GM23338 (cell line): ENCODE results near the gene SLC39A7. TPM values are rescaled to one million over a fixed set of nuclear protein-coding genes. Genes with fewer than 3 reads are reported as not detected.

Experiments
- ATAC-seq: fragments of 200-7000 bp; cut with Tn5 transposase; 3 replicates; pipeline ENCODE4 v1.9.1; 2020
- DNase-seq: peaks from one replicate; pipeline ENCODE4 v3.0.0-alpha.2; 2015; ENCODE audit warnings: low spot score
- H2AFZ ChIP-seq: fragments of 200-600 bp; sonication (generic); 2 replicates; pipeline ENCODE4 v1.8.0; 2016; ENCODE audit warnings: antibody characterized with exemption, mild to moderate bottlenecking, moderate library complexity
- H3F3A ChIP-seq: fragments of 200-600 bp; sonication (generic); replicated peaks from 2 replicates; pipeline ENCODE4 v1.8.0; 2017; ENCODE audit warnings: antibody characterized with exemption, mixed run types, low read depth
- H3K27ac ChIP-seq: fragments of 200-600 bp; sonication (generic); 2 replicates; pipeline ENCODE4 v1.6.1; 2016; ENCODE audit warnings: low read depth
- H3K27me3 ChIP-seq: fragments of 200-600 bp; sonication (generic); 2 replicates; pipeline ENCODE4 v1.8.0; 2016; ENCODE audit warnings: mild to moderate bottlenecking, mixed run types, moderate library complexity; ENCODE audit not compliant: insufficient read depth
- H3K36me3 ChIP-seq: fragments of 200-600 bp; sonication (generic); 2 replicates; pipeline ENCODE4 v1.8.0; 2016; ENCODE audit warnings: mild to moderate bottlenecking; ENCODE audit not compliant: insufficient read depth
- H3K4me1 ChIP-seq: fragments of 200-600 bp; sonication (generic); 2 replicates; pipeline ENCODE4 v1.8.0; 2016; ENCODE audit warnings: mild to moderate bottlenecking, moderate library complexity; ENCODE audit not compliant: insufficient read depth
- H3K4me2 ChIP-seq: fragments of 200-600 bp; sonication (generic); 2 replicates; pipeline ENCODE4 v1.7.1; 2017; ENCODE audit warnings: mixed run types
- H3K4me3 ChIP-seq: fragments of 200-600 bp; sonication (generic); 2 replicates; pipeline ENCODE4 v1.6.1; 2016; ENCODE audit warnings: mixed run types
- H3K79me2 ChIP-seq: fragments of 200-600 bp; sonication (generic); replicated peaks from 2 replicates; pipeline ENCODE4 v1.8.0; 2017; ENCODE audit warnings: mild to moderate bottlenecking; ENCODE audit not compliant: insufficient read depth
- H3K9me2 ChIP-seq: fragments of 200-600 bp; sonication (generic); 2 replicates; pipeline ENCODE4 v1.8.0; 2017; ENCODE audit not compliant: insufficient read depth
- H4K20me1 ChIP-seq: fragments of 200-600 bp; sonication (generic); replicated peaks from 2 replicates; pipeline ENCODE4 v1.8.0; 2017; ENCODE audit warnings: mild to moderate bottlenecking; ENCODE audit not compliant: insufficient read depth
- H3K27ac Mint-ChIP-seq: 2 replicates; pipeline ENCODE4 v1.8.0; 2020; ENCODE audit warnings: inconsistent platforms, mild to moderate bottlenecking, moderate library complexity, mixed read lengths
- H3K27me3 Mint-ChIP-seq: 3 replicates; pipeline ENCODE4 v1.8.0; 2022; ENCODE audit warnings: low read depth, mild to moderate bottlenecking, moderate library complexity, mixed read lengths, inconsistent platforms; ENCODE audit not compliant: insufficient read depth, poor library complexity
- H3K36me3 Mint-ChIP-seq: 3 replicates; pipeline ENCODE4 v1.8.0; 2021; ENCODE audit warnings: low read depth, mild to moderate bottlenecking, inconsistent platforms, moderate library complexity, mixed read lengths
- H3K4me1 Mint-ChIP-seq: 3 replicates; pipeline ENCODE4 v1.8.0; 2020; ENCODE audit warnings: mild to moderate bottlenecking, inconsistent platforms, mixed read lengths
- H3K4me3 Mint-ChIP-seq: 3 replicates; pipeline ENCODE4 v1.8.0; 2021; ENCODE audit warnings: moderate library complexity, mild to moderate bottlenecking, inconsistent platforms, mixed read lengths
- H3K9me3 Mint-ChIP-seq: 3 replicates; pipeline ENCODE4 v1.8.0; 2020; ENCODE audit warnings: moderate library complexity, mild to moderate bottlenecking, inconsistent platforms, mixed read lengths
- EZH2phosphoT487 ChIP-seq: fragments of 200-600 bp; sonication (generic); IDR thresholded peaks from one replicate; pipeline ENCODE4 v1.8.1; 2018; ENCODE audit warnings: antibody characterized with exemption; ENCODE audit not compliant: unreplicated experiment
- JUNB ChIP-seq: IDR thresholded peaks from one replicate; pipeline ENCODE4 v1.6.1; 2016; ENCODE audit warnings: antibody characterized with exemption; ENCODE audit not compliant: unreplicated experiment
- NANOG ChIP-seq: IDR thresholded peaks from 2 replicates; pipeline ENCODE4 v1.6.1; 2016; ENCODE audit warnings: antibody characterized with exemption, borderline replicate concordance
- STAT1 ChIP-seq: IDR thresholded peaks from one replicate; pipeline ENCODE4 v1.6.1; 2016; ENCODE audit warnings: antibody characterized with exemption; ENCODE audit not compliant: unreplicated experiment
- ZNF114 ChIP-seq: fragments of 250-450 bp; sonication (Bioruptor Pico); IDR thresholded peaks from 2 replicates; pipeline ENCODE4 v1.5.0; 2020; ENCODE audit warnings: mild to moderate bottlenecking, moderate library complexity
- ZNF331 ChIP-seq: fragments of 250-450 bp; sonication (Bioruptor Pico); IDR thresholded peaks from 2 replicates; pipeline ENCODE4 v1.5.0; 2020; ENCODE audit warnings: low read depth, mild to moderate bottlenecking, moderate library complexity
- polyA plus RNA-seq: library from polyadenylated mRNA; unstranded; fragments of >200 nt; fragmentation: Nextera tagmentation; extraction: Ambion mirVana; gene quantifications from 2 replicates; pipeline ENCODE4 v1.2.1, GENCODE V29; 2016
- total RNA-seq: library from RNA; depleted of rRNA; stranded (reverse); fragments of >200 nt; shearing (Covaris generic); gene quantifications from 2 replicates; pipeline ENCODE4 v1.2.3, GENCODE V29; 2014
- TF ChIP-seq, protein P1 (sequence below): IDR thresholded peaks from one replicate; pipeline ENCODE4 v1.6.1; 2018; ENCODE audit warnings: antibody characterized with exemption; ENCODE audit not compliant: unreplicated experiment
- TF ChIP-seq, protein P2 (sequence below): IDR thresholded peaks from 2 replicates; pipeline ENCODE4 v1.6.1; 2016; ENCODE audit warnings: antibody characterized with exemption
- TF ChIP-seq, protein P3 (sequence below): fragments of 250-450 bp; sonication (Bioruptor Pico); IDR thresholded peaks from 2 replicates; pipeline ENCODE4 v1.5.0; 2020; ENCODE audit warnings: mild to moderate bottlenecking, moderate library complexity

The SLC39A7 gene
- total and polyA plus RNA-seq, 2 experiments from 2014 or later: 9.0 to 75.9 TPM

- Histone ChIP-seq H3F3A (no peaks in the 10 kb centered on the region), H3K27ac (no peak overlapping the region), H3K9me2 (no peaks in the 10 kb centered on the region), H3K79me2 (no peaks in the 10 kb centered on the region), H3K4me2 (no peak overlapping the region), H2AFZ (no peak overlapping the region), H4K20me1 (no peaks in the 10 kb centered on the region), H3K4me3 (no peak overlapping the region), H3K36me3 (no peaks in the 10 kb centered on the region), H3K4me1 (peaks cover 5% of the 10 kb centered on the region; the same call in 1 of the 2 replicates), H3K27me3 (peaks cover 12% of the 10 kb centered on the region)
- no peaks in the 10 kb centered on the region for H3K36me3 Mint-ChIP-seq
- peaks cover 9% of the 10 kb centered on the region; the same call in 2 of the 3 replicates for H3K4me1 Mint-ChIP-seq
- H3K27ac Mint-ChIP-seq: no peak overlapping the region
- H3K4me3 Mint-ChIP-seq: no peak overlapping the region
- no peaks in the 10 kb centered on the region; the same call in 1 of the 3 replicates for H3K9me3 Mint-ChIP-seq
- peaks cover 19% of the 10 kb centered on the region for H3K27me3 Mint-ChIP-seq
- TF ChIP-seq, protein P1, sequence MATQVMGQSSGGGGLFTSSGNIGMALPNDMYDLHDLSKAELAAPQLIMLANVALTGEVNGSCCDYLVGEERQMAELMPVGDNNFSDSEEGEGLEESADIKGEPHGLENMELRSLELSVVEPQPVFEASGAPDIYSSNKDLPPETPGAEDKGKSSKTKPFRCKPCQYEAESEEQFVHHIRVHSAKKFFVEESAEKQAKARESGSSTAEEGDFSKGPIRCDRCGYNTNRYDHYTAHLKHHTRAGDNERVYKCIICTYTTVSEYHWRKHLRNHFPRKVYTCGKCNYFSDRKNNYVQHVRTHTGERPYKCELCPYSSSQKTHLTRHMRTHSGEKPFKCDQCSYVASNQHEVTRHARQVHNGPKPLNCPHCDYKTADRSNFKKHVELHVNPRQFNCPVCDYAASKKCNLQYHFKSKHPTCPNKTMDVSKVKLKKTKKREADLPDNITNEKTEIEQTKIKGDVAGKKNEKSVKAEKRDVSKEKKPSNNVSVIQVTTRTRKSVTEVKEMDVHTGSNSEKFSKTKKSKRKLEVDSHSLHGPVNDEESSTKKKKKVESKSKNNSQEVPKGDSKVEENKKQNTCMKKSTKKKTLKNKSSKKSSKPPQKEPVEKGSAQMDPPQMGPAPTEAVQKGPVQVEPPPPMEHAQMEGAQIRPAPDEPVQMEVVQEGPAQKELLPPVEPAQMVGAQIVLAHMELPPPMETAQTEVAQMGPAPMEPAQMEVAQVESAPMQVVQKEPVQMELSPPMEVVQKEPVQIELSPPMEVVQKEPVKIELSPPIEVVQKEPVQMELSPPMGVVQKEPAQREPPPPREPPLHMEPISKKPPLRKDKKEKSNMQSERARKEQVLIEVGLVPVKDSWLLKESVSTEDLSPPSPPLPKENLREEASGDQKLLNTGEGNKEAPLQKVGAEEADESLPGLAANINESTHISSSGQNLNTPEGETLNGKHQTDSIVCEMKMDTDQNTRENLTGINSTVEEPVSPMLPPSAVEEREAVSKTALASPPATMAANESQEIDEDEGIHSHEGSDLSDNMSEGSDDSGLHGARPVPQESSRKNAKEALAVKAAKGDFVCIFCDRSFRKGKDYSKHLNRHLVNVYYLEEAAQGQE: no peak
- TF ChIP-seq NANOG: no peak
- no peak for TF ChIP-seq ZNF114 (CRISPR knock-in tag)
- TF ChIP-seq JUNB: no peak
- TF ChIP-seq, protein P2, sequence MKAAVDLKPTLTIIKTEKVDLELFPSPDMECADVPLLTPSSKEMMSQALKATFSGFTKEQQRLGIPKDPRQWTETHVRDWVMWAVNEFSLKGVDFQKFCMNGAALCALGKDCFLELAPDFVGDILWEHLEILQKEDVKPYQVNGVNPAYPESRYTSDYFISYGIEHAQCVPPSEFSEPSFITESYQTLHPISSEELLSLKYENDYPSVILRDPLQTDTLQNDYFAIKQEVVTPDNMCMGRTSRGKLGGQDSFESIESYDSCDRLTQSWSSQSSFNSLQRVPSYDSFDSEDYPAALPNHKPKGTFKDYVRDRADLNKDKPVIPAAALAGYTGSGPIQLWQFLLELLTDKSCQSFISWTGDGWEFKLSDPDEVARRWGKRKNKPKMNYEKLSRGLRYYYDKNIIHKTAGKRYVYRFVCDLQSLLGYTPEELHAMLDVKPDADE: no peak
- TF ChIP-seq ZNF331 (CRISPR knock-in tag): no peak
- TF ChIP-seq EZH2phosphoT487: no peak
- TF ChIP-seq STAT1: no peak
- TF ChIP-seq, protein P3, sequence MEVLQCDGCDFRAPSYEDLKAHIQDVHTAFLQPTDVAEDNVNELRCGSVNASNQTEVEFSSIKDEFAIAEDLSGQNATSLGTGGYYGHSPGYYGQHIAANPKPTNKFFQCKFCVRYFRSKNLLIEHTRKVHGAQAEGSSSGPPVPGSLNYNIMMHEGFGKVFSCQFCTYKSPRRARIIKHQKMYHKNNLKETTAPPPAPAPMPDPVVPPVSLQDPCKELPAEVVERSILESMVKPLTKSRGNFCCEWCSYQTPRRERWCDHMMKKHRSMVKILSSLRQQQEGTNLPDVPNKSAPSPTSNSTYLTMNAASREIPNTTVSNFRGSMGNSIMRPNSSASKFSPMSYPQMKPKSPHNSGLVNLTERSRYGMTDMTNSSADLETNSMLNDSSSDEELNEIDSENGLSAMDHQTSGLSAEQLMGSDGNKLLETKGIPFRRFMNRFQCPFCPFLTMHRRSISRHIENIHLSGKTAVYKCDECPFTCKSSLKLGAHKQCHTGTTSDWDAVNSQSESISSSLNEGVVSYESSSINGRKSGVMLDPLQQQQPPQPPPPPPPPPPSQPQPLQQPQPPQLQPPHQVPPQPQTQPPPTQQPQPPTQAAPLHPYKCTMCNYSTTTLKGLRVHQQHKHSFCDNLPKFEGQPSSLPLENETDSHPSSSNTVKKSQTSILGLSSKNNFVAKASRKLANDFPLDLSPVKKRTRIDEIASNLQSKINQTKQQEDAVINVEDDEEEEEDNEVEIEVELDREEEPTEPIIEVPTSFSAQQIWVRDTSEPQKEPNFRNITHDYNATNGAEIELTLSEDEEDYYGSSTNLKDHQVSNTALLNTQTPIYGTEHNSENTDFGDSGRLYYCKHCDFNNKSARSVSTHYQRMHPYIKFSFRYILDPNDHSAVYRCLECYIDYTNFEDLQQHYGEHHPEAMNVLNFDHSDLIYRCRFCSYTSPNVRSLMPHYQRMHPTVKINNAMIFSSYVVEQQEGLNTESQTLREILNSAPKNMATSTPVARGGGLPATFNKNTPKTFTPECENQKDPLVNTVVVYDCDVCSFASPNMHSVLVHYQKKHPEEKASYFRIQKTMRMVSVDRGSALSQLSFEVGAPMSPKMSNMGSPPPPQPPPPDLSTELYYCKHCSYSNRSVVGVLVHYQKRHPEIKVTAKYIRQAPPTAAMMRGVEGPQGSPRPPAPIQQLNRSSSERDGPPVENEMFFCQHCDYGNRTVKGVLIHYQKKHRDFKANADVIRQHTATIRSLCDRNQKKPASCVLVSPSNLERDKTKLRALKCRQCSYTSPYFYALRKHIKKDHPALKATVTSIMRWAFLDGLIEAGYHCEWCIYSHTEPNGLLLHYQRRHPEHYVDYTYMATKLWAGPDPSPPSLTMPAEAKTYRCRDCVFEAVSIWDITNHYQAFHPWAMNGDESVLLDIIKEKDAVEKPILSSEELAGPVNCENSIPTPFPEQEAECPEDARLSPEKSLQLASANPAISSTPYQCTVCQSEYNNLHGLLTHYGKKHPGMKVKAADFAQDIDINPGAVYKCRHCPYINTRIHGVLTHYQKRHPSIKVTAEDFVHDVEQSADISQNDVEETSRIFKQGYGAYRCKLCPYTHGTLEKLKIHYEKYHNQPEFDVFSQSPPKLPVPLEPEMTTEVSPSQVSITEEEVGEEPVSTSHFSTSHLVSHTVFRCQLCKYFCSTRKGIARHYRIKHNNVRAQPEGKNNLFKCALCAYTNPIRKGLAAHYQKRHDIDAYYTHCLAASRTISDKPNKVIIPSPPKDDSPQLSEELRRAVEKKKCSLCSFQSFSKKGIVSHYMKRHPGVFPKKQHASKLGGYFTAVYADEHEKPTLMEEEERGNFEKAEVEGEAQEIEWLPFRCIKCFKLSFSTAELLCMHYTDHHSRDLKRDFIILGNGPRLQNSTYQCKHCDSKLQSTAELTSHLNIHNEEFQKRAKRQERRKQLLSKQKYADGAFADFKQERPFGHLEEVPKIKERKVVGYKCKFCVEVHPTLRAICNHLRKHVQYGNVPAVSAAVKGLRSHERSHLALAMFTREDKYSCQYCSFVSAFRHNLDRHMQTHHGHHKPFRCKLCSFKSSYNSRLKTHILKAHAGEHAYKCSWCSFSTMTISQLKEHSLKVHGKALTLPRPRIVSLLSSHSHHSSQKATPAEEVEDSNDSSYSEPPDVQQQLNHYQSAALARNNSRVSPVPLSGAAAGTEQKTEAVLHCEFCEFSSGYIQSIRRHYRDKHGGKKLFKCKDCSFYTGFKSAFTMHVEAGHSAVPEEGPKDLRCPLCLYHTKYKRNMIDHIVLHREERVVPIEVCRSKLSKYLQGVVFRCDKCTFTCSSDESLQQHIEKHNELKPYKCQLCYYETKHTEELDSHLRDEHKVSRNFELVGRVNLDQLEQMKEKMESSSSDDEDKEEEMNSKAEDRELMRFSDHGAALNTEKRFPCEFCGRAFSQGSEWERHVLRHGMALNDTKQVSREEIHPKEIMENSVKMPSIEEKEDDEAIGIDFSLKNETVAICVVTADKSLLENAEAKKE (CRISPR knock-in tag): no peak
- DNase-seq (no peak), ATAC-seq (no peak)
These were observed 34.3 kb upstream of the SLC39A7 start for GRCh38 chr6:33166363-33166762.
